ENCODE results near the gene SDK2.

The SDK2 gene

DNA sequence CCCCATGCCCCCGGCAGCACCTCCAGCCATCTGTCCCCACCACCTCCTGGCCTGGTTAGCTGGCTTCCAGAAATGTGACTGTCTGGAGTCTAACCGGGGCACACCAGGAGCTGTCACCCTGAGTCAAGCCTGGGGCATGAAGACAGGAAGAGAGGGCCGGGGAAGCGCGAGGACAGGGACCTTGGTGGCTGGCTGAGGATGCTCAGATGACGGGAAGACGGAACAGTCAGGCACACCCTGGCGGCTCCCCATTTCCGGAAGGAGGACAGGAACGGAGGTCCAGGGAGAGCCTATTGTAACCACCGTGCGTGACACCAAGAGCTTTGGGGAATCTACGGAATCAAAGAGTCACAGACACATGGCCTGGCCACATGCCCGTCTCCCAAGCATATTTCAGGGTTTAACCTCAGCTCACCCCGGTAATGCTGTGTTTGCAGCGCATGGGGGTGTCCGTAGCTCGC lies 51.7 kb downstream of the SDK2 start:
- Histone ChIP-seq H3K9me3 (ENCODE audit: control insufficient read depth, low read length) (no peaks in the 10 kb centered on the region), H3K4me3 (ENCODE audit: low read length) (no peak overlapping the region), H3K4me1 (ENCODE audit: control insufficient read depth, insufficient read depth, low read length) (no peaks in the 10 kb centered on the region), H3K36me3 (ENCODE audit: control insufficient read depth, insufficient read depth, low read length, severe bottlenecking) (no peaks in the 10 kb centered on the region), H3K9ac (ENCODE audit: low read length) (no peak overlapping the region), H3K27me3 (replicated peaks; ENCODE audit: control insufficient read depth, insufficient read depth, low read length) (peaks cover 27% of the 10 kb centered on the region)
- no peak for DNase-seq (ENCODE audit: low read depth)

DNA sequence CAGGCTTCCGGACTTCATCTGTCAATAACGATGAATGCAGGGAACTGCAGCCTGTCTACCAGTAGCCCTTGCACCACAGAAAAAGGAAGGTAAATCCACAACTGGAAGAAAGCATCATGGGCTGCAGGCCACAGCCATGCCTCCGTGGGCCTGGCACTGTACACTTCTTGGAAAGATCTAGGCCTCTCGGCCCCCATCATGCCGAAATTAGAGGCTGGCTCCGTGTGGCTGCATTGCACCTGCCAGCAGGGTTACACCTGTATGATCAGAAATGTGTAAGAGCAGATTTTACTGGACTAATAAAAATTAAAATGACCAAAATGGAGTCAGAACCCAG lies 52.2 kb downstream of the SDK2 start:
- H3K36me3 ChIP-seq (ENCODE audit: control insufficient read depth, insufficient read depth, low read length, severe bottlenecking) = no peaks in the 10 kb centered on the region
- no peak for DNase-seq (ENCODE audit: low read depth)
- H3K4me3 ChIP-seq (ENCODE audit: low read length) = no peak overlapping the region
- H3K4me1 ChIP-seq (ENCODE audit: control insufficient read depth, insufficient read depth, low read length) = no peaks in the 10 kb centered on the region
- H3K27me3 ChIP-seq (replicated peaks; ENCODE audit: control insufficient read depth, insufficient read depth, low read length) = peaks cover 27% of the 10 kb centered on the region
- H3K9ac ChIP-seq (ENCODE audit: low read length) = no peak overlapping the region
- no peaks in the 10 kb centered on the region for H3K9me3 ChIP-seq (ENCODE audit: control insufficient read depth, low read length)

DNA sequence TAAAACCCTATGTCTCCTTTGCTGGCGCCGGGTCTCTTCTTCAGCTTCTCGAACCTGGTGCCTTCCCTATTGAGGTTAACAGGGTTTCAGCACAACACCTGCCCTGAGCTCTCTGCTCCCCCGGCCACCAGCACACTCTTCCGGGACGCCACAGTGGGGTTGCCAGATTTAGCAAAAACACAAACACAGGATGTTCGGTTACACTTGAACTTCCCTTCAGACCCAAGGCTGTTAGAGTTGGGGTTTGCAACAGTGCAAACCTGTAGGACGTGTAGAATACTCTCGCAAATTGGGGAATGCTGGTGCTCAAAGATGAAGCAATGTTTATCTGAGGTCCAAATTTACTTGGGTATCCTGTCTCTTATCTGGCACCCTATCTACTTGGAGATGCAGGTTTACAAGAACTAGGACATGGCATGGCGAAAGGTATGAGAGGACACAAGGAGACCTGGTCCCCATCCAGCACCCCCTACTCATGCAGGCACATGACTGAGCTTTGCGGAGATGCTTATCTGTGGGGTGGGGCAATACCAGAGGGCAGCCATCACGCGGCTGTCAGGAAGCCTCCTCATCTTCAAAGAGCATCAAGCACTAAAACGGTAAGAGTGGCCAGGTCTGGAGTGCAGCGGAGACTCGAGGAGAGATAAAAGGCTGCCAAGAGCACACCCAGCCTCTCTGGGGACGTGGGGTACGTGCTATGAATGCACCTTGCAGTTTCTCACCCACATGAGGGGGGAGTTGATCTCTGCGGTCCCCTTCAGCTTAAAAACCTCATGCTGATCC lies 52.8 kb downstream of the SDK2 start:
- Histone ChIP-seq H3K4me1 (ENCODE audit: control insufficient read depth, insufficient read depth, low read length) (no peaks in the 10 kb centered on the region), H3K36me3 (ENCODE audit: control insufficient read depth, insufficient read depth, low read length, severe bottlenecking) (no peaks in the 10 kb centered on the region), H3K9ac (ENCODE audit: low read length) (no peak overlapping the region), H3K9me3 (ENCODE audit: control insufficient read depth, low read length) (no peaks in the 10 kb centered on the region), H3K4me3 (ENCODE audit: low read length) (no peak overlapping the region), H3K27me3 (replicated peaks; ENCODE audit: control insufficient read depth, insufficient read depth, low read length) (peaks cover 27% of the 10 kb centered on the region)
- no peak for DNase-seq (ENCODE audit: low read depth)

DNA sequence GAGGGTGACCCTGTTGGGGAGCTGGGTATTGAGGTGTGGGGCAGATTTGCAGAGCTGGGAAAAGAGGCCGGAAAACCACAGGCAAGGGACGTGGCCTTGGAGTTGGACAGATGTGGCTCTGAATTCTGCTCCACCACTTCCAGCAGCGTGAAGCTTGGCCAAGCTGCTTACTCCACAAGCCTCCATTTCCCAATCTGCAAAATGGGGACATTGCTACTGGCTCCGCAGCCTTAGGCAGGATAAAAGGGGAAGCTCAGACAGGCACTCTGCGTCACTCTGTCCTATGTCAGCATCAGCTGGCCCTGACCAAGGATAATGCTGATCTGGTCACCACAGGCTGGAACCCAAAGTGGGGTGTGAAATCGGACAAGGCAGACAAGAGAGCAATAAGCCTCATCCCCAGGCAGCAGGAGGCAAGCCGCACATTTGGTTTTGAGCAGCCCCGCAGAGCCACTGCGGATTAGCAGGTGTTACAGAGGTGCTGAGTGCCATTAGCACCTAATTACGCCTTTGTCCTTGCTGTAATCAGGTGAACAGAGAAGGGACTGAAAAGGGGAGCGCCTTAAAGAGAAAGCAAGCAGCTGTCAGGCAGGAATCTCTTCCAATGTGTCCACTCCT lies 54.8 kb downstream of the SDK2 start:
- H3K4me1 ChIP-seq (ENCODE audit: control insufficient read depth, insufficient read depth, low read length) = no peaks in the 10 kb centered on the region
- H3K27me3 ChIP-seq (replicated peaks; ENCODE audit: control insufficient read depth, insufficient read depth, low read length) = peaks cover 40% of the 10 kb centered on the region
- H3K36me3 ChIP-seq (ENCODE audit: control insufficient read depth, insufficient read depth, low read length, severe bottlenecking) = no peaks in the 10 kb centered on the region
- DNase-seq (ENCODE audit: low read depth) = no peak
- no peak overlapping the region for H3K4me3 ChIP-seq (ENCODE audit: low read length)
- no peak overlapping the region for H3K9ac ChIP-seq (ENCODE audit: low read length)
- H3K9me3 ChIP-seq (ENCODE audit: control insufficient read depth, low read length) = no peaks in the 10 kb centered on the region

DNA sequence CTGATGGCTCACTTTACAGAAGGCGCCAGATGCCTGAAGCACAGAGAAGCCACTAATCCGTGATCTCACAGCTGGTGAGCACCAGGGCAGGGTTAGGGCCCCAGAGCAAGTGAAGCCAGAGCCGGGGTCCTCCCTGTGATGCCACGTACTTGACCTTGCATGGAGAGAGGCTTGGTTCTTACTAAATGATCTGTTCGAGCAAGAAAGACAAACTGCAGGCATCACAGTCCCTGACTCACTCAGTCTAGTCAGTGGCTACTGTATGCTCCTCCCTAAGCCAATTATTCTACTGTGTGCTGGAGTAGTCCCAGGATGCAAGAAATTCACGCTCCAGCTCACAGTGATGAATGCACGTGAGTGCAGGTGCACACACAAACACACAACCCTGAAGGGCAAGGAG lies 55.4 kb downstream of the SDK2 start:
- DNase-seq (ENCODE audit: low read depth) = no peak
- H3K9me3 ChIP-seq (ENCODE audit: control insufficient read depth, low read length) = no peaks in the 10 kb centered on the region
- H3K4me1 ChIP-seq (ENCODE audit: control insufficient read depth, insufficient read depth, low read length) = no peaks in the 10 kb centered on the region
- H3K27me3 ChIP-seq (replicated peaks; ENCODE audit: control insufficient read depth, insufficient read depth, low read length) = peaks cover 40% of the 10 kb centered on the region
- H3K9ac ChIP-seq (ENCODE audit: low read length) = no peak overlapping the region
- no peak overlapping the region for H3K4me3 ChIP-seq (ENCODE audit: low read length)
- H3K36me3 ChIP-seq (ENCODE audit: control insufficient read depth, insufficient read depth, low read length, severe bottlenecking) = no peaks in the 10 kb centered on the region

DNA sequence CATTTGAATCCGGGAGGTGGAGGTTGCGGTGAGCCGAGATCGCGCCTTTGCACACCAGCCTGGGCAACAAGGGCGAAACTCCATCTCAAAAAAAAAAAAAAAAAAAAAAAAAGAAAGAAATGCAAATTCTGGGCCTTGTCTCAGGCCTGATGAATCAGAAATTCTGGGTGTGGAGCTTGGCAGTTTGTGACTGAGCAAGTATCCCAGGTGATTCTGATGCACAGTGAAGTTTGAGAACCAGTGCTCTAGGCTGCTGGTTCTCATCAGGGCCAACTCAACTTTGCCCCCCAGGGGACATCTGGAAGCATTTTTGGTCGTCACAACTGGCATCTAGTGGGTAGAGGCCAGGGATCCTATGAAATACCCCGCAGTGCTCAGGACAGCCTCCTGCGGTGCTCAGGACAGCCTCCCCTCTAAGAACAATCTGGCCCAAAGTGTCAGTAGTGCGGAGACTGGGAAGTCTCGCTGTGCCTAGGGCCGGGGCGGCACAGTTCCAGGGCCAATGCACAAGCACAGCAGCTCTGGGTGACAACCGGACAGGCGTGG lies 55.9 kb downstream of the SDK2 start:
- no peaks in the 10 kb centered on the region for H3K36me3 ChIP-seq (ENCODE audit: control insufficient read depth, insufficient read depth, low read length, severe bottlenecking)
- no peak overlapping the region for H3K9ac ChIP-seq (ENCODE audit: low read length)
- H3K9me3 ChIP-seq (ENCODE audit: control insufficient read depth, low read length) = no peaks in the 10 kb centered on the region
- peaks cover 40% of the 10 kb centered on the region for H3K27me3 ChIP-seq (replicated peaks; ENCODE audit: control insufficient read depth, insufficient read depth, low read length)
- H3K4me1 ChIP-seq (ENCODE audit: control insufficient read depth, insufficient read depth, low read length) = no peaks in the 10 kb centered on the region
- H3K4me3 ChIP-seq (ENCODE audit: low read length) = no peak overlapping the region
- no peak for DNase-seq (ENCODE audit: low read depth)

DNA sequence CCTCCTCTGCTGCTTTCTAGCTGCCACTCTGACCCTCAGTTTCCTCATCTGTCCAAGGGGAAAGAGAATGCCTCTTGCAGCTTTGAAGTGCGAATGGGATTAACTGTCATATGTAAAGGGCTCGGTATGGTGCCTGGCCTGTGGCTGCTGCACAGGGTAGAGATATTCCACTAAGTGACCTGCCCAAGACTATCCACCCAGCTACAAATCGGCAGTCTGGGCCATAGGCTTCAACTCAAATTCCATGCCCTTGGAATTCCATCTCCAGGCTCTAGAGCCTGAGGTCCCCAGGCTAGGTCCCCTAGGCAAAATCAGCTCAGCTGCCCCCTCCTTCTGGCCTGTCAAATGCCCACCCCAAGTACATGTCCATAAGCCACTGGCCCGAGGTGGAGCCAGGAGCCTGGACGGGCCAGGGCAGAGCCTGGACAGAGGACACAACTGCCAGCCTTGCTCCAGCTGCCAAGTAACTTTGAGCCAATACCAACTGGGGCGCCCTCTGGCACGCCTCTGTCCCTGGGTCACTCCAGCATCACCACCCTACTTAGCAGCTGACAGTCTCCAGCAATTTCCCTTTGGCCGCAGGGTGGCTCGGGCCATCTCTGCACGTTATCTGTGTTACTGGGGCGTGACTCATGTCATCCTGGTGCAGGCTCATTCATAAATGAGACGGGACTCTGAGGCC lies 57.2 kb downstream of the SDK2 start:
- DNase-seq (ENCODE audit: low read depth) = no peak
- H3K4me3 ChIP-seq (ENCODE audit: low read length) = no peak overlapping the region
- H3K4me1 ChIP-seq (ENCODE audit: control insufficient read depth, insufficient read depth, low read length) = no peaks in the 10 kb centered on the region
- no peaks in the 10 kb centered on the region for H3K36me3 ChIP-seq (ENCODE audit: control insufficient read depth, insufficient read depth, low read length, severe bottlenecking)
- H3K9ac ChIP-seq (ENCODE audit: low read length) = no peak overlapping the region
- peaks cover 41% of the 10 kb centered on the region for H3K27me3 ChIP-seq (replicated peaks; ENCODE audit: control insufficient read depth, insufficient read depth, low read length)
- H3K9me3 ChIP-seq (ENCODE audit: control insufficient read depth, low read length) = no peaks in the 10 kb centered on the region

DNA sequence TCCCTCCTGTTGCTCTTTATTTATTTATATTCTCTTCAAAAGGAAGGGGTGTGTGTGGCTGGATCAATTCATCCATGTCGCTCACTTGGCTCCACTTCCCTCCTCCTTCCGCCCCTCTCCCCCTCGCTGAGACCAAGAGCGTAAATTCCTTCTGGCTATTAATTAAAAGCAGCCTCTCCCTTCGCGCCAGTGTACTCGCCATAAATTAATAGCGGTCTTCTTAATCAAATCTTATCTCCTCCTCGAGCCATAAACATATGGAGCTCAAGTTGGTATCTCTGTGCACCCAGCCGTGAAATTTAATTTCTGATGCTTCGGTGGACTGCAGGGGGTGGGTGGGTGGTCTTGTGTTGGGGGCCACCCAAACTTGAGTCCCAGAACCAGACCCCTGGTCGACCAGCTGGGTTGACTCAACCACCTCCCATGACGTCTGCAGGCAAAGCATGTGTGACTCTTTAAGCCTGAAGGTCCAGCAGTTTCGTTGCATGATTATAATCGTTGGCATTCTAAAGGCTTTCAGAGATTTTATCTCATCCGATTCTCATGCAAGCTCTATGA lies 57.9 kb downstream of the SDK2 start:
- Histone ChIP-seq H3K27me3 (replicated peaks; ENCODE audit: control insufficient read depth, insufficient read depth, low read length) (peaks cover 39% of the 10 kb centered on the region), H3K4me3 (ENCODE audit: low read length) (no peak overlapping the region), H3K9ac (ENCODE audit: low read length) (no peak overlapping the region), H3K4me1 (ENCODE audit: control insufficient read depth, insufficient read depth, low read length) (no peaks in the 10 kb centered on the region), H3K9me3 (ENCODE audit: control insufficient read depth, low read length) (no peaks in the 10 kb centered on the region), H3K36me3 (ENCODE audit: control insufficient read depth, insufficient read depth, low read length, severe bottlenecking) (no peaks in the 10 kb centered on the region)
- no peak for DNase-seq (ENCODE audit: low read depth)

DNA sequence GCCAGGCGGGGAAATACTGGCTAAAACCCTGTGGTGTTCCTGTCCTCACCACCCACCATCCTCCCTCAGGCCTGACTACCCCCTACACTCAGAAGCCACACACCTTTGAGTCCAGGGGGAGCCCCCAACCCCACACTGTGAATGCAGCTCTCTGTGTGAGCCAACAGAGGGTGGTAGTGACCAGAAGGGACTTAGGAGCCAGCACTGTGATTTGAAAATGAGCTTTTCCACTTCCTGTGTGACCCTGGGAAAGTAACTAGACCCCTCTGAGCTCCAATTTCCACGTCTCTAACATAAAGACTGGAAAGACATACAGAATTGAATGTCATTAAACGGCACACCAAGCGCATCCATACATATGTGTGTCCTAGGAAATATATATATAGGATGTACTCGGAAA lies 58.7 kb downstream of the SDK2 start:
- Histone ChIP-seq H3K9me3 (ENCODE audit: control insufficient read depth, low read length) (no peaks in the 10 kb centered on the region), H3K4me1 (ENCODE audit: control insufficient read depth, insufficient read depth, low read length) (no peaks in the 10 kb centered on the region), H3K27me3 (replicated peaks; ENCODE audit: control insufficient read depth, insufficient read depth, low read length) (peaks cover 40% of the 10 kb centered on the region), H3K36me3 (ENCODE audit: control insufficient read depth, insufficient read depth, low read length, severe bottlenecking) (no peaks in the 10 kb centered on the region), H3K4me3 (ENCODE audit: low read length) (no peak overlapping the region), H3K9ac (ENCODE audit: low read length) (no peak overlapping the region)
- no peak for DNase-seq (ENCODE audit: low read depth)

DNA sequence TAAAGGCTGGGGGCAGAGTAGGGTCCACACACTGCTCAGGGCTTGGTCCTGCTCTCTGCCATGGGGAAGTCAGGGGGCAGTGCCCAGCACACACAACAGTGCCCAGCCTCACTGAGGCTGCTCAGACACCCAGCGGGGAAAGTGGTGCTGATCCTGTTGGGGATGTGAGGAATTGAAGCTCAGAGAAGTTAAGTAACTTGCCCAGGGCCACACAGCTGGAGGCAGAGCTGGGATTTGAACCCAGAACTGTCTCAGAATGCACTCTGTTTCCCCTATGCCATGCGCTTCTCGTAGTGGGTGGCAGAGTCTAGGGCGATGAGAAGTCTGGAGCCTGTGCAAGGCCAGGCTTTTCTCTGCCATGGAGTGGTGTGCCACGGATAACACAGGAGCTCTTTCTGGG lies 59.3 kb downstream of the SDK2 start:
- Histone ChIP-seq H3K9ac (ENCODE audit: low read length) (no peak overlapping the region), H3K4me3 (ENCODE audit: low read length) (no peak overlapping the region), H3K9me3 (ENCODE audit: control insufficient read depth, low read length) (no peaks in the 10 kb centered on the region), H3K36me3 (ENCODE audit: control insufficient read depth, insufficient read depth, low read length, severe bottlenecking) (no peaks in the 10 kb centered on the region), H3K4me1 (ENCODE audit: control insufficient read depth, insufficient read depth, low read length) (no peaks in the 10 kb centered on the region), H3K27me3 (replicated peaks; ENCODE audit: control insufficient read depth, insufficient read depth, low read length) (peaks cover 41% of the 10 kb centered on the region)
- DNase-seq (ENCODE audit: low read depth) = no peak

DNA sequence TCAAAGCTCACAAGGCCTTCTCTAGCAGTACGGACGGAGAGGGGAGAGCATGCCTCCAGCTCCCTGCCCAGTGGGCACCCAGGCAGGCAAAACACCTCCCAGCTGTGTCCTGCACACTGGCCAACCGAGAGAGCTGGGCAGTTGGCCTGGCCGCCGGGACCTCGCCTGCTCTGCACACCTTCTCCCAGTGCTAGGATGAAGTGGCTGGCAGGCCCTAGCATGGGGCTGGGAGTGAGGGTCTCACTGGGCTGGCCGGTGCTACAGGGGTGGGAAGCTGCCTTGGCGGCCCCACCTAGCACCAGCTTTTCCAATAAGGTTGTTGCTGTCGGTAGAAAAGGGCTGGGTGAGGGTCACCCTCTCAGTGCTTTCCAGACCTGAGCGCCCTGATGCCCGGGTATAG lies 60.2 kb downstream of the SDK2 start:
- H3K4me3 ChIP-seq (ENCODE audit: low read length) = no peak overlapping the region
- H3K36me3 ChIP-seq (ENCODE audit: control insufficient read depth, insufficient read depth, low read length, severe bottlenecking) = no peaks in the 10 kb centered on the region
- H3K27me3 ChIP-seq (replicated peaks; ENCODE audit: control insufficient read depth, insufficient read depth, low read length) = peaks cover 39% of the 10 kb centered on the region
- DNase-seq (ENCODE audit: low read depth) = no peak
- no peaks in the 10 kb centered on the region for H3K4me1 ChIP-seq (ENCODE audit: control insufficient read depth, insufficient read depth, low read length)
- no peaks in the 10 kb centered on the region for H3K9me3 ChIP-seq (ENCODE audit: control insufficient read depth, low read length)
- no peak overlapping the region for H3K9ac ChIP-seq (ENCODE audit: low read length)
